HG03135 (cell line): Measurements from ENCODE around the gene SYCE1L.
"Not testable (repeated sequence)": the region's sequence is repeated elsewhere in the genome, so short reads cannot be mapped to it uniquely, and the experiment has no call there.

Experiments
- ATAC-seq: cut with Tn5 transposase; IDR thresholded peaks from one replicate; pipeline ENCODE4 v1.9.1; 2021; ENCODE audit warnings: mild to moderate bottlenecking, moderate library complexity; ENCODE audit not compliant: unreplicated experiment

SYCE1L gene

GRCh38 chr16:77199211-77199610 is at the start of gene SYCE1L:
Gene SYCE1L (plus strand): TSS chr16:77199408. CDS start chr16:77199452, 44 bp downstream.
- ATAC-seq, result no peak

GRCh38 chr16:77157346-77158058 is 41.7 kb upstream of the SYCE1L start:
- no peak for ATAC-seq

- no peak for ATAC-seq
Measured at GRCh38 chr16:77158293-77158692, 40.9 kb upstream of the SYCE1L start.

- ATAC-seq, result no peak
Measured at GRCh38 chr16:77165006-77165405, 34.2 kb upstream of the SYCE1L start.

GRCh38 chr16:77165536-77166236 is 33.5 kb upstream of the SYCE1L start:
- not testable (repeated sequence) for ATAC-seq

GRCh38 chr16:77166726-77167125 is 32.5 kb upstream of the SYCE1L start:
- ATAC-seq, result no peak

- no peak for ATAC-seq
Measured at GRCh38 chr16:77168901-77169300, 30.3 kb upstream of the SYCE1L start.

- ATAC-seq, result peak; percentile 87
Measured at GRCh38 chr16:77169650-77170236, 29.5 kb upstream of the SYCE1L start.

GRCh38 chr16:77170805-77171204 is 28.4 kb upstream of the SYCE1L start:
- no peak for ATAC-seq

- peak; percentile 65 for ATAC-seq
Measured at GRCh38 chr16:77171745-77172635, 27.2 kb upstream of the SYCE1L start.

GRCh38 chr16:77172951-77173350 is 26.3 kb upstream of the SYCE1L start:
- no peak for ATAC-seq

- ATAC-seq, result no peak
Measured at GRCh38 chr16:77183137-77183536, 16.1 kb upstream of the SYCE1L start.

- ATAC-seq, result not testable (repeated sequence)
Measured at GRCh38 chr16:77186298-77186697, 12.9 kb upstream of the SYCE1L start.

GRCh38 chr16:77190190-77190477 is 9.1 kb upstream of the SYCE1L start:
- ATAC-seq, result no peak

GRCh38 chr16:77190478-77191258 is 8.5 kb upstream of the SYCE1L start, which contains the start of gene MON1B:
Gene MON1B (plus strand): TSS chr16:77191190. CDS start chr16:77191486, 296 bp downstream.
- peak; percentile 97 for ATAC-seq

GRCh38 chr16:77191259-77191969 is 7.8 kb upstream of the SYCE1L start:
- no peak for ATAC-seq

GRCh38 chr16:77193377-77193776 is 5.8 kb upstream of the SYCE1L start:
- no peak for ATAC-seq

GRCh38 chr16:77194295-77195231 is 4.6 kb upstream of the SYCE1L start:
- ATAC-seq, result no peak

GRCh38 chr16:77195411-77195810 is 3.8 kb upstream of the SYCE1L start:
- ATAC-seq, result no peak
